Body of pancreas (tissue), 4 donors: Measurements from ENCODE around the gene MRPL10.

Source experiments
- CTCF ChIP-seq, 7 experiments: fragments of 450-650 bp in 4 of 7; fragments of 200-600 bp in 3 of 7; sonication (generic) in 3 of 7; IDR thresholded peaks; one replicate each; pipeline ENCODE4 v1.5.1; 2016 to 2019; ENCODE audit warnings: antibody characterized with exemption in 7 of 7
- POLR2A ChIP-seq, 3 donors: fragments of 450-650 bp; IDR thresholded peaks; one replicate each; pipeline ENCODE4 v1.6.1; 2016; ENCODE audit warnings: antibody characterized with exemption in 3 of 3, mild to moderate bottlenecking in 2 of 3

GRCh38 chr17:47857551-47858455, 26.5 kb upstream of the MRPL10 start:
- TF ChIP-seq CTCF (IDR thresholded peaks at IDR 0.05) (no peak), POLR2A (IDR thresholded peaks at IDR 0.05) (no peak)
